Glomerular visceral epithelial cell (primary cell): Measurements from ENCODE around the gene DENND4A.
"Not testable (repeated sequence)": the region's sequence is repeated elsewhere in the genome, so short reads cannot be mapped to it uniquely, and the experiment has no call there.

Experiments used
- DNase-seq: peaks from one replicate; pipeline ENCODE4 v3.0.0-alpha.2; 2016; ENCODE audit errors: extremely low spot score

Gene DENND4A

GRCh38 chr15:65789105-65789504 lies 3.0 kb downstream of the DENND4A start:
- DNase-seq, result no peak

DNA sequence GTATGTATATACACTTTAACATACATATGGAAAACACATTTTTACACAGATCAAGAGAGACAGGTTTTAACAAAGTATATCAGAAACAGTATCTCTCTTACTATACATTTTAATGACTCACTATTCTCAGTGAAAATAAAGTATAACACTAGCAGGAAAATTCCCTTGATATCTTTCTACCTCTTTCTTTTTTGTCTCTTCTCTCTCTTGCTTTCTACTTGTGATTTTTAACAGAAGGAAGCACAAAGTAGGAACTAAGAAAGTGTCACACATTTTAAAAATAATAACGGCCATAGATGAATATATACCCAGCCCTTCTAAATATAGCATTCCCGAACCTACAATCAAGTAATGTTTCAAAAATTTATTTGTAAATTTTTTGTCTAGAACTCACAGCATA lies 4.8 kb downstream of the DENND4A start:
- DNase-seq, result no peak

DNA sequence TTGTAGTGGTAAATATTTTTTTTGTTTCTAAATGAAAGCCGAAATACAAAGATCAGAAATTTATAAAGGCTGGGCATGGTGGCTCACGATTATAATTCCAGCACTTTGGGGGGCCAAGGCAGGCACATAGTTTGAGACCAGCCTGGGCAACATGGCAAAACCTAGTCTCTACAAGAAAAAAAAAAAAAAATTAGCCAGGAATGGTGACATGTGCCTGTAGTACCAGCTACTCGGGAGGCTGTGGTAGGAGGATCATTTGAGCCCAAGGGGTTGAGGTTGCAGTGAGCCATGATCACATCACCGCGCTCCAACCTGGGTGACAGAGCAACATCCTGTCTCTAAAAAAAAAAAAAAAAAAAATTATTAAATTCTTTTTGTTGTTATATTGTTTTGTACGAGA lies 6.9 kb downstream of the DENND4A start:
- DNase-seq, result no peak

DNA sequence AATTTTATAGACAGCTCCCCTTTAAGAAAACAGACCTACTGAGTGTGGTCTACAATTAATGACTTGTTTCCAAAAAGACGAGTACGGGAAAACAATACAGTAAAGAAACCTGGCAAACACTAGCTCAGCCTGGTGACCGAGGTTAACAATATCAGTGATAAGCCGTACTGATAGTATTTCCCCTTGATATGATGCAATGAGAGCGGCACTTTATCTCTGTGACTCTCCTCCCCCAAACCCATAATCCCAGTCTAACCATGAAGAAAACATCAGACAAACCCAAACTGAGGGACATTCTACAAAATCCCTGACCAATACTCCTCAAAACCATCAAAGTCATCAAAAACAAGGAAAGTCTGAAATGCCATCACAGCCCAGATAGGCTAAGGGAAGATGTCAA lies 8.2 kb downstream of the DENND4A start:
- DNase-seq, result no peak

- no peak for DNase-seq
Observed at GRCh38 chr15:65782096-65782495, 10.0 kb downstream of the DENND4A start.

- DNase-seq, result not testable (repeated sequence)
Observed at GRCh38 chr15:65778701-65779100, 13.4 kb downstream of the DENND4A start.

- DNase-seq, result no peak
Observed at GRCh38 chr15:65778269-65778668, 13.8 kb downstream of the DENND4A start.

DNA sequence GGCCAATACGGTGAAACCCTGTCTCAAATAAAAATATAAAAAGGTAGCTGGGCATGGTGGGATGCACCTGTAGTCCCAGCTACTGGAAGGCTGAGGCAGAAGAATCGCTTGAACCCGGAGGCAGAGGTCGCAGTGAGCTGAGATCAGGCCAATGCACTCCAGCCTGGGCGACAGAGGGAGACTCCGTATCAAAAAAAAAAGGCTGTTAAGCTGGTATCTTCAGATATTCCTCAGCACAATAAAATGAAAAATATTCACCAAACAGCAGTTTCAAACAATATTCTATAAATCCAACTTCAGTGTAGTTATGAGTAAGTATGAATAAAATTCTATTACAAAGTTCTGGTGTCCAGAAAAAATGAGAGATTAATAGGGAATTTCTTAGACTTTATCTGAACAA lies 14.2 kb downstream of the DENND4A start:
- DNase-seq, result no peak

DNA sequence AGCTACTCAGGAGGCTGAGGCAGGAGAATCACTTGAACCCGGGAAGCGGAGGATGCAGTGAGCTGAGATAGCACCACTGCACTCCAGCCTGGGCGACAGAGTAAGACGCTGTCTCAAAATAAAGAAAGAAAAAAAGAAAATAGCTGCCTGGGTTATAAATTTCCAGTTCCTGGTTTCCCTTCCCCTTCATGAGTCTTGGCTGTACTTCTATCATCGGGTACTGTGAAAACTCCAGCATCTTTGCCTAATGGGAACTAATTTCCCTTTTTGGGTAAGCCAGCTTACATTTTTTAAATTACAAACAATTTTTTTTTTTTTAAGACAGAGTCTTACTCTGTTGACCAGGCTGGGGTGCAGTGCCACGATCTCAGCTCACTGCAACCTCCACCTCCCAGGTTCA lies 15.0 kb downstream of the DENND4A start:
- no peak for DNase-seq

GRCh38 chr15:65773386-65774111 lies 18.5 kb downstream of the DENND4A start:
- no peak for DNase-seq

- DNase-seq, result no peak
Observed at GRCh38 chr15:65772930-65773329, 19.2 kb downstream of the DENND4A start.

GRCh38 chr15:65771870-65772269 lies 20.2 kb downstream of the DENND4A start:
- no peak for DNase-seq

DNA sequence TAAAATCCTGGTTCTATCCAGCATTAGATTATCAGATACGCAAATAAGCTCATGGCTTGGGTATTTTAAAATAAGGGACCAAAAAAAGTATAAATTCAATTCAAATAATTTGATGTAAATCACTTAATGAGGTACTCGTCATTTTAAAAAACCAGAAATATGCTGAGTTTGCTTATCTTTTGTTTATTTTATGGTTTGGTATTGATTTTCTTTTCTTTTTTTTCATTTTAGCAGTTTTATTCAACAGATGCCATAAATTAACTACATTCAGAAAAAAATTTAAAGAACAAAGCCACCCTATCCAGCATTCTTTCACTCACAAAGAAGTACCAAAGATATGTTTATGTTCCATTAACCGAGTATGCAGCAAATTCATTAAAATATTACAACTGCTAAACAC lies 22.6 kb downstream of the DENND4A start:
- DNase-seq, result no peak

GRCh38 chr15:65767895-65768294 lies 24.2 kb downstream of the DENND4A start:
- DNase-seq, result no peak

GRCh38 chr15:65767264-65767595 lies 24.9 kb downstream of the DENND4A start:
- DNase-seq, result no peak

GRCh38 chr15:65766422-65767263 lies 25.4 kb downstream of the DENND4A start:
- DNase-seq, result no peak

GRCh38 chr15:65765106-65765505 lies 27.0 kb downstream of the DENND4A start:
- no peak for DNase-seq

DNA sequence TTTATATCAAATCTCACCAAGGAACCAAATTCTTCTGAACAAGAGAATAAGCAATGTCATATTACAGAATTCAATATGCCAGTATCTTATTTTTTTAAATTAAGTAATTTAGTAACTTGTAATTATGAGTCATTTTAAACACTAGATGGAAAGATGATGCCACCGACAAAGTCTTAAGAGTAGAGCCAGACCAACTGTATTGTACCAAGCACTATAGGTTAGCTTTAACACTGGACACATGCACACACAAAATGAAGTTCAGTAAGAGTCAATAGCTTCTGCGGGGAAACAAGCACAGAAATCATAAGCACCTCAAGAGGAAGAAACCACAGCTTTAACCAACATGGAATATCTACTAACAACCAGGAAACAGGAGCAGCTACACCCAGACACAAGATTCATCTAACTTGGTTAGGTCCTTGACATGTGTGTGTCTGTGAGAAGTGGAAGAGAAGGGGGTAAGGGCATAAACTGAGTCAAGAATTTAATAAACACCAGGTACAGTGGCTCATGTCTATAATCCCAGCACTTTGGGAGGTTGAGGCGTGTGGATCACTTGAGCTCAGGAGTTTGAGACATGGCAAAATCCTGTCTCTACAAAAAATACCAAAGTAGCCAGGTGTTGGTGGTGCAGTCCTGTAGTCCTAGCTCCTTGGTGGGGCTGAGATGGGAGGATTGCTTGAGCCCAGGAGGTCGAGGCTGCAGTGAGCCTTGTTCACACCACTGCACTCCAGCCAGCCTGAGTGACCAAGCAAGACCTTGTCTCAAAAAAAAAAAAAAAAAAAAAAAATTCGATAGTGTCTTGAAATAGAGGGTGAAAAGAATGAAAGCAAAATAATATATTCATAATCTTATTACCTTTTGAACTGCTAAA lies 28.9 kb downstream of the DENND4A start:
- DNase-seq, result no peak

- no peak for DNase-seq
Observed at GRCh38 chr15:65762399-65762798, 29.7 kb downstream of the DENND4A start.

DNA sequence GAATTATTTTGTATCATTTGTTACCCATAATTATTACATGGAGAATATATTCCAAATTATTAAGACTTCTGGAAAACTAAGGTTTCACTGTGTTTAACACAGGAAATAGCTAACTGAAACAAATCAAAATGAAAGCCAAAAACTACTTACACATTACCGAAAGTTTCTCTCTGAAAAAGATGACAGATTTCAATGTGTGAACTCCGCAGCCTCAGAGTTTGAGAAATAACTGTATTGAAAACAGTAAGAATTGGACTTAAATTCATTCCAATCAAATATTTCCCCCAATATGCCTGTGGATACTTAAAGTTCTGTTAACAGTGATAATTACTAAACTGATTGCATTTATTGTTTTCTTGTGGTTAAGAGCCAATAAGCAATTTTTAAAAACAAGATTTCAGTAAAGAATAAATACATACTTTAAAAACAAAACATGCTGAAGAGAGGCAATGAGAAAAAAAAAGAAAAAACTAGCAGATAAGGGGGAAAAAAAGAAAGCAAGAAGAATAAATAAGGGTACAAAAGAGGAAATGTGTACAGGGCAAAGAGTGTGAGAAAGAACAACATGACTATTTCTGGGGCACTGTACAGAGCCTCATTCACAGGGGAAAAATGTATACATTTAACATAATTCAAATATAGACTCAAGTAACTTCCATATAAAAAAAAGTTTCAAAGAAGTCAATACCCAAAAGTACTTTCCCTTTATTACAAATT lies 30.7 kb downstream of the DENND4A start:
- no peak for DNase-seq

DNA sequence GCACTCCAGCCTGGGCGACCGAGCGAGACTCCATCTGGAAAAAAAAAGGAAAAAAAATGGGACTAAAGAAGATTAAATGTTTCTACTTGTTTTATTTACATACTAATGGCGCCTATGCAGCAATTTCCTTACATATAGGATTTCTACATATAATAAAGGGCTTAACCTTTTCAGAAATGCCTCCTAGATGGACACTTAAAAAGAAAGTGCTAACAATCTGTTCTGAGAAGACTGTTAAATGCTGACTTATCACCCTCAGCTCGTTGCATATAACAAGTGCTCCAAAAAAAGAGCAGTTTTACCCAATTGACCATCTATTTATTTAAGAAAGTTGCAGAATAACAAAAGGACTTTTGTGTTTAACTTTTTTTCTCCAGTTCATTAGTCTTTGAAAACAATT lies 32.7 kb downstream of the DENND4A start:
- DNase-seq, result no peak

GRCh38 chr15:65758242-65758641 lies 33.9 kb downstream of the DENND4A start:
- no peak for DNase-seq
